SK-N-SH (cell line): ENCODE measurements around the gene LGALS3BP. TPM values are rescaled to one million over a fixed set of nuclear protein-coding genes. Genes with fewer than 3 reads are reported as not detected.

Experiments
- CTCF ChIA-PET: fragments of 300-600, 350-600 bp; formaldehyde crosslinking; extraction: SDS; loops from one replicate; lab custom pipeline; 2021; lab: Yijun Ruan, JAX
- POLR2A ChIA-PET: fragments of 350-600 bp; sonication (Branson Sonifier 250); formaldehyde crosslinking; extraction: SDS; loops from one replicate; lab custom pipeline; 2020; ENCODE audit warnings: antibody characterized with exemption, inconsistent platforms; lab: Yijun Ruan, JAX
- DNase-seq: peaks from one replicate; pipeline ENCODE4 v3.0.0; 2012
- H2AFZ ChIP-seq: fragments of 200-600 bp; sonication (generic); 2 replicates; pipeline ENCODE4 v1.8.1; 2016; ENCODE audit warnings: antibody characterized with exemption, mild to moderate bottlenecking, low read depth
- H3F3A ChIP-seq: fragments of 200-600 bp; sonication (generic); replicated peaks from 2 replicates; pipeline ENCODE3; 2016; ENCODE audit warnings: antibody characterized with exemption, mild to moderate bottlenecking; ENCODE audit not compliant: insufficient read depth
- H3K27ac ChIP-seq, 2 experiments: fragments of 200-500 bp in 1 of 2; fragments of 200-600 bp in 1 of 2; sonication (Bioruptor generic) in 1 of 2; sonication (generic), shearing (Covaris generic) in 1 of 2; 2 replicates each; pipeline versions ENCODE4 v1.5.1 to v1.6.1; 2014 to 2016; ENCODE audit warnings: low read depth in 2 of 2, inconsistent platforms in 1 of 2, low read length in 1 of 2, mild to moderate bottlenecking in 1 of 2, mixed read lengths in 1 of 2
- H3K27me3 ChIP-seq: fragments of 200-600 bp; sonication (generic), shearing (Covaris generic); 2 replicates; pipeline ENCODE4 v1.6.1; 2016; ENCODE audit warnings: mixed run types; ENCODE audit not compliant: insufficient read depth
- H3K36me3 ChIP-seq, 2 experiments: fragments of 200-500 bp in 1 of 2; fragments of 200-600 bp in 1 of 2; sonication (Bioruptor generic) in 1 of 2; sonication (generic) in 1 of 2; replicated peaks in 1 of 2; 2 replicates each; pipeline versions ENCODE3 to v1.5.1; 2014 to 2016; ENCODE audit warnings: low read length in 1 of 2, mild to moderate bottlenecking in 1 of 2; ENCODE audit not compliant: insufficient read depth in 2 of 2, control insufficient read depth in 1 of 2
- H3K4me1 ChIP-seq, 2 experiments: fragments of 200-500 bp in 1 of 2; fragments of 200-600 bp in 1 of 2; sonication (Bioruptor generic) in 1 of 2; sonication (generic), shearing (Covaris generic) in 1 of 2; 2 replicates each; pipeline versions ENCODE4 v1.5.1 to v1.6.1; 2014 to 2016; ENCODE audit warnings: low read depth in 1 of 2, low read length in 1 of 2, mixed run types in 1 of 2; ENCODE audit not compliant: insufficient read depth in 2 of 2, control insufficient read depth in 1 of 2
- H3K4me2 ChIP-seq: fragments of 200-600 bp; sonication (generic), shearing (Covaris generic); 2 replicates; pipeline ENCODE4 v1.6.1; 2017; ENCODE audit warnings: mixed run types
- H3K4me3 ChIP-seq, 2 experiments: fragments of 200-500 bp in 1 of 2; fragments of 200-600 bp in 1 of 2; sonication (Bioruptor generic) in 1 of 2; sonication (generic), shearing (Covaris generic) in 1 of 2; 2 replicates each; pipeline versions ENCODE4 v1.5.1 to v1.8.1; 2014 to 2016; ENCODE audit warnings: low read depth in 2 of 2, inconsistent platforms in 1 of 2, low read length in 1 of 2, mild to moderate bottlenecking in 1 of 2, mixed read lengths in 1 of 2, moderate library complexity in 1 of 2
- H3K79me2 ChIP-seq: fragments of 200-600 bp; sonication (generic); 2 replicates; pipeline ENCODE4 v1.8.1; 2017; ENCODE audit warnings: mild to moderate bottlenecking; ENCODE audit not compliant: insufficient read depth
- H3K9ac ChIP-seq: fragments of 200-600 bp; sonication (generic); 2 replicates; pipeline ENCODE4 v1.6.1; 2017; ENCODE audit warnings: mixed run types
- H3K9me2 ChIP-seq: fragments of 200-600 bp; sonication (generic); 2 replicates; pipeline ENCODE4 v1.6.1; 2017; ENCODE audit warnings: mixed run types
- H3K9me3 ChIP-seq: fragments of 200-600 bp; sonication (generic); 2 replicates; pipeline ENCODE4 v1.6.1; 2017; ENCODE audit warnings: mixed run types, mild to moderate bottlenecking, moderate library complexity
- H4K20me1 ChIP-seq: fragments of 200-600 bp; sonication (generic); 2 replicates; pipeline ENCODE4 v1.6.1; 2017; ENCODE audit warnings: mild to moderate bottlenecking, mixed run types; ENCODE audit not compliant: insufficient read depth
- ELF1 ChIP-seq: IDR thresholded peaks from 2 replicates; pipeline ENCODE4 v1.4.0; 2012
- EP300 ChIP-seq, 2 experiments: IDR thresholded peaks; 2 replicates each; pipeline versions ENCODE4 v1.4.0 to v1.6.1; 2012; ENCODE audit warnings: borderline replicate concordance in 1 of 2, low read depth in 1 of 2, low read length in 1 of 2
- FOXM1 ChIP-seq: IDR thresholded peaks from 2 replicates; pipeline ENCODE4 v1.4.0; 2012; ENCODE audit warnings: low read depth, mild to moderate bottlenecking
- GABPA ChIP-seq: IDR thresholded peaks from 2 replicates; pipeline ENCODE4 v1.4.0; 2012; ENCODE audit warnings: low read depth, mild to moderate bottlenecking
- NRF1 ChIP-seq: IDR thresholded peaks from 2 replicates; pipeline ENCODE4 v1.6.1; 2012; ENCODE audit warnings: low read depth, mild to moderate bottlenecking, low read length
- PBX3 ChIP-seq: IDR thresholded peaks from 2 replicates; pipeline ENCODE4; 2012
- REST ChIP-seq: IDR thresholded peaks from 2 replicates; pipeline ENCODE4 v1.6.1; 2012; ENCODE audit warnings: mild to moderate bottlenecking, low read depth, low read length, moderate library complexity
- RXRA ChIP-seq: IDR thresholded peaks from 2 replicates; pipeline ENCODE4 v1.4.0; 2012; ENCODE audit warnings: low read depth, mild to moderate bottlenecking, borderline replicate concordance
- SMC3 ChIP-seq: IDR thresholded peaks from 2 replicates; pipeline ENCODE4 v1.6.1; 2012; ENCODE audit warnings: low read depth, low read length, improper control_type of control experiment
- TEAD4 ChIP-seq: IDR thresholded peaks from 2 replicates; pipeline ENCODE4 v1.4.0; 2012; ENCODE audit warnings: mild to moderate bottlenecking, borderline replicate concordance; ENCODE audit not compliant: insufficient read depth
- ZBTB33 ChIP-seq: IDR thresholded peaks from 2 replicates; pipeline ENCODE4 v1.4.0; 2012; ENCODE audit warnings: low read depth, borderline replicate concordance
- WGBS: methylation state at CpG from one replicate; pipeline ENCODE4 v1.1.6; 2017; ENCODE audit warnings: low lambda C conversion rate; 5-methylcytosine and 5-hydroxymethylcytosine counted together
- polyA plus RNA-seq, 3 experiments: library from polyadenylated mRNA; depleted of rRNA; stranded (reverse); fragments of >200 nt; gene quantifications; 2 replicates each; pipeline ENCODE4 v1.2.3, GENCODE V29; 2012

The LGALS3BP gene
- polyA plus RNA-seq, 1 of the 3 experiments (the other 2 are of a cell fraction), result 579 TPM

DNA sequence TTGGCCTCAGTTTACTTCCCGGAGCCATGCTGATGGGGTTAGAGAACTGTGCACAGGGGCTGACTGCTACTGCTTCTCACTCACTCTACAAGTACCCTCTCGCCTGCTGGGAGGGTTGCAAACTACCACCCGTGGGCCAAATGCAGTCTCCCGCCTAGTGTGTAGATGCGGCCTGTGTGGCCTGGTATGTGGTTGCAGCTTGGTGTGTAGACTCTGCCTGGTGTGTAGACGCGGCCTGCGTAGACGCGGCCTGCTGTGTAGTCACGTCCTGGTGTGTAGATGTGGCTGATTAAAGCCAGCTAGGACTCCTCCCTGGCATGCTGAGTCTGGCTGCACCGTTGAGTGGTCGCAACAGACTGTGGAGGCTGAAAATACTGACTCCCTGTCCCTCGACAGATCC lies 22.6 kb upstream of the LGALS3BP start:
- Histone ChIP-seq H3K9ac (no peak overlapping the region), H2AFZ (no peak overlapping the region), H3K4me3 (no peak overlapping the region), H3K36me3 (peaks cover 7 to 39% of the 10 kb centered on the region in 2 experiments), H3F3A (peaks cover 5% of the 10 kb centered on the region), H3K4me2 (no peak overlapping the region), H3K9me3 (no peaks in the 10 kb centered on the region), H3K27ac (no peak overlapping the region), H3K9me2 (no peaks in the 10 kb centered on the region), H3K4me1 (peaks cover 0 to 40% of the 10 kb centered on the region in 2 experiments; a peak in 1 of 4 replicates), H3K79me2 (peaks cover 87% of the 10 kb centered on the region), H4K20me1 (peaks cover 80% of the 10 kb centered on the region), H3K27me3 (no peaks in the 10 kb centered on the region)
- POLR2A ChIA-PET, result no interaction called here
- no peak for TF ChIP-seq RXRA
- no peak for TF ChIP-seq ELF1
- no peak for TF ChIP-seq TEAD4
- no peak for TF ChIP-seq GABPA
- no peak for TF ChIP-seq REST
- TF ChIP-seq SMC3, result no peak
- TF ChIP-seq FOXM1, result no peak
- no peak for TF ChIP-seq EP300 (IDR thresholded peaks at IDR 0.05; ENCODE audit: borderline replicate concordance in 1 of 2, low read depth in 1 of 2, low read length in 1 of 2)
- no peak for TF ChIP-seq PBX3
- no peak for TF ChIP-seq ZBTB33
- TF ChIP-seq NRF1, result no peak
- 98% methylated on average over 12 of the region's 14 CpGs for WGBS
- no peak for DNase-seq
- CTCF ChIA-PET, result interaction anchor here (0.9 to 11.1 kb wide), 4 partner anchors 15 to 136 kb away, joined by 3 to 133 read pairs (median 4); partner anchors contain the start of gene LGALS3BP
